ENCODE results near the gene MOK.

The MOK gene

DNA sequence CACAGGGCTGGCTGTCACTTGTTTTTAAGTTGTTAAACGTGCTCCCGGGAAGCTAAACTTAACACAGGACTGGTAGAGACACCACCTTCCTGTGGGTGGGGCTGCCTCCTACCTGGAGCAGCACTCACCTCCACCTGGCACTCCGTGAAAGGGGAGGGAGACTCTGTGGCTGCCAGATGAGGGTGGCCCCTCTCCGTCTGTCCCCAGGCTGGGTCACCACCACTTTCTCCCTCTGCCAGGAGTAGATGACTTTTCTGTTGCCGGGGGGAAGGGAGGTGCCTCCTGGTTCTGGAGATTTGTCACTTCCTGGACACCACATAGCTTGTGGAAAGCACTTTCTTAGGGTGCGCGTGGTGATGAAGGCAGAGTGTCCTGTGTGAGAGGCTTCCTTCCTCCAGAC lies 83.9 kb downstream of the MOK start:
- no peak for DNase-seq

GRCh38 chr14:102220031-102220430 lies 84.9 kb downstream of the MOK start:
- no peak for DNase-seq

DNA sequence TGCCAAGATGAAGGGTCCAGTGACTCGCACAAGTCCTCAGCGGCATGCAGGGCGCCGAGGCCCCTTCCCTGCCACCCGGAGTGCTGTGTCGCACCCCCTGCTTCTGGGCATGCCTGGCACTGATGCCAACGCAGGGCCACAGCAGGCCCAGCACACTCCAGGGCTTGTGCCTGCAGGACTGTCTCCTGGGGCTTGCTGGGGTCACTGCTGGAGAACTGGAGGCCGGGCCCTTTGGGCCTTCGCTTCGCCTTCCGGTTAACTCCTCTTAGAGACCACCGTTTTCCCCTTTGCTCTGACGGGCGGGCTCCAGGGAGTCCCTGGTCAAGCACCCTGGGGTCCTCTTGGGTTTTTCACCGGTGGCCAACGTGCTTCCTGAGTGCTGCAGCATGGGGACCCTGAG lies 85.6 kb downstream of the MOK start:
- no peak for DNase-seq

DNA sequence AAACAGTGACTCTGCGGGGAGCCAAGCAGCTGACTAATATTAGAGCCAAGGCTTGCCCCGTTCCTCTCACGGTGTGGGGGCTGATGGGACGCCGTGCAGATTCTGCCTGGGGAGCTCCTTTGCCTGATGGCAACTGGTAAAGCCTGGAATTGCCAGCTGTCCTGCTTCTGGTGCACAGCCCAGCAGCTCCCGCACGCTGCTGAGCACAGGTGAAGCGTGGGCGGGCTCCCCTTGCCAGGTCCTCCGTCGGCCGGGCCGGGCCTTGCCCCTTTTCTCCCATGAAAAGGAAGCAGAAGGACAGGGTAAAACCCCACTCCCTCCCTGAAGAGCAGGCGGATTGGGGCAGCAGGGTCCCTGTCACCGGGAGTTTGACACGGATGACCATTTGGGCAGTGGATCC lies 86.3 kb downstream of the MOK start:
- DNase-seq, result no peak

DNA sequence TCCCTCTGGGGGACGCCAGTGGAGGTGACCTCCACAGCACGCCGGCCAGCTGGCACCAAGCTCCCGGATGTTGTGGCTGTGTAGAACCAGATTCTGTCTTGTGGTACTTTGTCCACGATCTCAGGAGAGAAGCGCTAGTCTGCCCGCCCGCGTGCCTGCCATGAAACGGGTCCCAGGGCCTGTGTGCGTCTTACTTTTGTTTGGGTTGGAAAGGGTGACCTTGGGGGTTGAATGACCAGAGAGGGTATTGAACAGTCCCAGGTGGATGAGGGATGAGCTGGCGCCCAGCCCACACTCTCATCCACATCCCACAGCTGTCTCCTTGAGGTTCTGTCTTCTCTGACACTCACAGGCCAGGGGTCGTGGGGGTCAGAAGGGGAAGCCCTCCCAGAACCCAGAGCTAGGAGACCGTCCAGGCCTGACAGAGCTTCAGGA lies 87.0 kb downstream of the MOK start:
- no peak for DNase-seq

DNA sequence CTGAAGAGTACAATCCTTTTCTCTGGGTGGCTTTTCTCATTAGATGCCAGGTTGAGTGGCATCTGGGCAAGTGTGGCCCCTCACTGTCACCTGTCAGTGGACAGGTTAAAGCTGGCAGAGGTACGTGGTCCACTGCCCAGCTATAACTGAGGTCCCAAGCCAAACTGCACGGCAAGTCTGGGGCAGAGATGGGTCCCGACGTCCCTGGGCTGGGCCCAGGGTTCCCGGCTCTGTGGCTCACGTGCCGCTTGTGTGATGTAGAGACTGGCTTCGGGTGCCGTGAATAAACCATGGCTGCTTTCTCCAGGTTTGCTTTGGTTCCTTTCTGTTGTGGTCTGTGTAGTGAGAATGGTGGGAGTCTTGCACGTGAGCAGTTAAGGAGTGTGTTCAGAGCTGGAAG lies 87.6 kb downstream of the MOK start:
- no peak for DNase-seq

DNA sequence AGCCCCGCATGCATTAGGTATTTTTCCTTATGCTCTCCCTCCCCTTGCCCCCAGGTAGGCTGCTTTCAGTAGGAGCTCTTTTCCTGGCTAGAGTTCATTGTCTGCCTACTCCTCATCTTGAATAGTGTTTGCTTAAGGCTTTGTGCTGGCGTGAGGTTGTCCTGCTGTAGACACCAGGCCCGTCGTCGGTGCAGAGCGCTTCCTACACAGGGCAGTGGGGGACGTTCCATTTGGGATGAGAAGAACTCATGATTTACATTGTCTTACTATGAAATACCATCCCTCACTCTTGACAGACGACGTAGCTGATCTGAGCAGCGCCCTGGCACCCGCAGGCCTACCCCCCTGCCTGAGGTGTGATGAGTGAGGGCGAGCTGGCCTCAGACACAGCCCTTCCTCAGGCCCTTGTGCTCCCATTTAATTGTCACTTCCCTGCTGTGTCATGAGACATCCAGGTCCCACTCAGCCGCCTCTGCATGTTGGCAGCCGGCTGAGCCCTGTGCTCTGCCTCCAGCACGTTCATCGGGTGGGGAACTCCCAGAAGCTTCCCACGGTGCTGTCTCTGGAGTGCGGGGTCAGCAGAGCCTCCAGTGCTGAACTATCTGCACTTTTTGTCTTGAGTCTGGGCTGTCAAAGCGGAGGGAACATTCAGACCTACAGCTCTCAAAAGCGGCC lies 89.3 kb downstream of the MOK start:
- no peak for DNase-seq

DNA sequence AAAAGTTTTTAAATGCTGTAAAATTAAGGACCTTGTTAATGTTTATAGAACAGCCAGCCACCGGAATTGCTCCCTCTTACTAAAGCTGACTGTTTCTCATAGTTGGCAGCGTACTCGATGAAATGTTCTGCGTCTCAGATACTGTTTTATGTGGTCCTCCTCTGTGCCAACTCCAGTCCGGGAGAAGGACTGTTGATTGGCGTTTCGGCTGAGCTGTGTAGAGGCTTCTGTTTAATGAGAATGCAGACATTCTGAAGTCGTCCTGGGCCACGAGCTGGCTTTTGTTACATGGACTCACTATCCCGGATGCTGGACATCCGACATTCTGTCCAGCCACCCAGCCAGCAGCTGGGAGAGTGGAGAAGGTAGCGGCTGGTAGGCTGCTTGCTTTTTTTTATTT lies 89.9 kb downstream of the MOK start:
- no peak for DNase-seq

DNA sequence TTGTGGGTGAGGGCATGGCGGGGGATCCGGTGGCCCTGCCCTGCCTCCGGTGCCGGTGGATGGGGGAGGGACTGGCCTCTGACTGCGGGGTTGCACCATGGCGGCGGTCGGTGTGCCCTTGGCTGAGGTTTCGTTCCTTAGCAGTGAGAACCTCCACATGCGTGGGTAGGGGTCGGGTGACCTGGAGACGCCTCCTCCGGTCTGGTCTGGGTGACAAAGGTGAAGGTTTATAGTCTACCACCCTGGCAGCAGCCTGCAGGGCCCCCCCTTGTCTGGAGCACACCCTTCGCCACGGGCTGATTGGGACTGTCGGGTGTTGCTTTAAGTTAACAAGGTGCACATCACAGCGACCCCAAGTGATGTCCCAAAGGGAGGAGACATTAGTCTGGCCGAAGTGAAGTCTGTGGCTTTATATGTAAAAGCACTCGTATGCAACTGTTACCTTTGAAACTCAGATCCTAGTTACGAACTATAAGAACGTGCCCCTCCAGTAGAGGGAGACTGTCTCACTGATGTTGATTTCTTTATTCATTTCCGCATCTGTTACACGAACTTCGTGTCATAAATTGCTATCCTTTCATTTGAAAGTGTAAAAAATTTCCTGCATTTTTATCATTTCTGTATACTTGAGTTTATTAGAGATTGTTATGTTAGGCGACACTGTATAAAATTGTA lies 90.8 kb downstream of the MOK start:
- DNase-seq, result no peak

GRCh38 chr14:102213470-102213869 lies 91.5 kb downstream of the MOK start:
- no peak for DNase-seq

- no peak for DNase-seq
These were observed 92.1 kb downstream of the MOK start for GRCh38 chr14:102212845-102213244.

GRCh38 chr14:102212356-102212755 lies 92.6 kb downstream of the MOK start:
- DNase-seq, result no peak

- no peak for DNase-seq
These were observed 93.7 kb downstream of the MOK start for GRCh38 chr14:102211240-102211639.

DNA sequence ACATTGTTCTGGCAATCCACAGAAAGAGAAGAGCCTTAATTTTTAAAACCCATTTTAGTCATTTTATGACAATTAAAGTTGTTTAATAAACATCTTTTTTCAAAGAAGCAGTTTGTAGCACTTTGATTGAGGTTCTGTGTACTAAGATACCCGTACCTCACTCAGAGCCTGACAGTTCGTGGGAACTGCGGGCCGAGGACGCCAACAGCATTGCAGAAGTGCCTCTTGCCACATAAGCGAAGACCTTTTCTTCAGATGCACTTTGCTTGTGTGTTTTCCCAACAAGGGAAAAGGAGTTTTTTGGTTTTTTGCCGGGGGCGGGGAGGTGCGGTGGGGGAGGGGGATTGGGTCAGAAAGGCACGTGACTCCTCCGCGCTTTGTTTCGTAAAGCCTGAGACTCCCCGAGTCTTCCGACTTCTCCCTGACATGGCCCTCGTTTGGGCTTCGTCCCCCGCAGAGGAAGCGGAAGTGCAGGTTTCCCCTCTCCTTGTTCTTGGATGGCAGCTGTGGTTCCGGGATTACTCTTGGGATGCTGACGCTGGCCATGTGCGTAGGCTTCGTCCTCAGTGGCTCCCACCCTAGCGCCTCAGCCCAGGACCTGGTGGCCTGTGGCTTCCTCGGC lies 94.4 kb downstream of the MOK start:
- DNase-seq, result no peak

GRCh38 chr14:102209224-102209966 lies 95.6 kb downstream of the MOK start:
- no peak for DNase-seq

- no peak for DNase-seq
These were observed 96.2 kb downstream of the MOK start for GRCh38 chr14:102208741-102209140.

- DNase-seq, result no peak
These were observed 97.1 kb downstream of the MOK start for GRCh38 chr14:102207831-102208365.

DNA sequence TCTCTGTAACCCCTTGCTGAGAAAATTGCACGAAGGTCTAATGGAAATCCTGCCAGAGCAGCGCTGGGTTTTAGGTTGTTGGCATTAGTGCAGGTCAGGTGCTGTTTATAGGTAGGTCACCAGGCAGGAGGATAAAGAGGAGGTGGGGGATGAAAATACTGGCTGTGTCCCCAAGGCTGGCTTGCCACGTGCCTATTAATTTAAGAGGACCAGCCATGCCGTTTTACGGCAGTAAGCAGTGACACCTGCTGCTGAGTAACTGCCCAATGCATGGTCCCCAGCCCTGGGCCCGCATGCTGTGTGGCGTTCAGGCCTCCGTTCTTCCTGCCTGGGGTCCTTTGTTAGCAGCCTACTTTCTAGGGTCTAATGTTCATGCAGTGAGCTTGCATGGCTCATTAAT lies 98.0 kb downstream of the MOK start:
- no peak for DNase-seq

DNA sequence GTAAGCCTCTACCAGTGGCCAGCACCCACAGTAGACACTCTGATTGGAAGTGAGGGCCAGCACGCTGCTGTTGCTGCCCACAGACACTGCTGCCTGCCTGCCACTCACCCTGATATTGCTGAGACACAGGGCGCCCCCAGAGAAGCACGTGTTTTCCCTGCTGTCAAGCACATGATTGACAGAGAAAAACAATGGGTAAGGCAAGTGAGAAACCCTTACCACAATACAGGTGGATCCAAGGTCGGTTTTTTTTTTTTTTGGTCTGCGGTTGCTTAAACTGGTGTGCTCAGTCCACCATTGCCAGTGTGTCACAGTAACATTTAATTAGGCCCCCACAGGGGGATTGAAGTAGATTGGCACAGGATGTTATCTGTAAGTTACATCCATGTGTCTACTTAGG lies 99.4 kb downstream of the MOK start:
- no peak for DNase-seq

GRCh38 chr14:102203382-102203781 lies 101.6 kb downstream of the MOK start:
- DNase-seq, result no peak

GRCh38 chr14:102202944-102203343 lies 102.0 kb downstream of the MOK start:
- DNase-seq, result no peak

DNA sequence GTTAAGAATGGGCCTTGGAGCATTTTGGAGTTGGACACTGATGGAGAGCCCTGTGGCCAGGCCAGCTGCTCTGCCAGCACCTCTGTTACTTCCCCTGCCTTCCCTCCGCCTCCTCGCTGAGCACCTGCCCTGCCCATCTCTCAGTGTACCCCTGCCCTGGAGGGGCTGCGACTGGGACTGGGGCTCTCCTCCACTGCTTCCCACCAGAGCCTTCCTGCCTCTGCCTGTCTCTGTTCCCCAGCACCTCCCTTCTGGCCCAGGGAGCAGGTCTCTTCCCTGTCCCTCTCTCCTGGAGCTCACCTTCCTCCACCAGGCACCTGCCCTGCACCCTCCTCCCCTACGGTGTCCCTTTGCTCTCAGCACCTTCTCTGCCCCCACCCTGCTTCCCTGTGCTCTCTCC lies 103.2 kb downstream of the MOK start:
- no peak for DNase-seq

- no peak for DNase-seq
These were observed 103.6 kb downstream of the MOK start for GRCh38 chr14:102201353-102201738.

Measured in effector CD8-positive, alpha-beta T cell (primary cell).